Raji (cell line): ENCODE measurements around the gene NUP88.

Experiments
- POLR2A ChIP-seq: IDR thresholded peaks from 2 replicates; pipeline ENCODE4 v1.6.1; 2011; ENCODE audit warnings: low read depth, low read length, control low read depth; ENCODE audit not compliant: insufficient read depth

NUP88 gene

GRCh38 chr17:5419356-5419958 is at the start of gene NUP88:
Gene NUP88 (minus strand): TSS chr17:5419662. CDS start chr17:5419650, 12 bp downstream.
- peak; percentile 81 for TF ChIP-seq POLR2A

- TF ChIP-seq POLR2A, result no peak
Observed at GRCh38 chr17:5468075-5468473, 48.6 kb upstream of the NUP88 start.

GRCh38 chr17:5467416-5467815 is 48.0 kb upstream of the NUP88 start:
- TF ChIP-seq POLR2A, result no peak

- TF ChIP-seq POLR2A, result no peak
Observed at GRCh38 chr17:5466295-5466694, 46.8 kb upstream of the NUP88 start.

GRCh38 chr17:5464717-5465507 is 45.5 kb upstream of the NUP88 start:
- TF ChIP-seq POLR2A, result no peak

- TF ChIP-seq POLR2A, result no peak
Observed at GRCh38 chr17:5446786-5447185, 27.3 kb upstream of the NUP88 start.

- no peak for TF ChIP-seq POLR2A
Observed at GRCh38 chr17:5444209-5444608, 24.7 kb upstream of the NUP88 start.

GRCh38 chr17:5443728-5444127 is 24.3 kb upstream of the NUP88 start:
- TF ChIP-seq POLR2A, result no peak

GRCh38 chr17:5439446-5439764 is 19.9 kb upstream of the NUP88 start:
- no peak for TF ChIP-seq POLR2A

- peak; percentile 93 for TF ChIP-seq POLR2A
Observed at GRCh38 chr17:5438716-5439445, 19.4 kb upstream of the NUP88 start, which contains the start of gene C1QBP. Gene C1QBP (minus strand): TSS chr17:5439155. CDS start chr17:5439073, 82 bp downstream.

GRCh38 chr17:5437721-5438317 is 18.4 kb upstream of the NUP88 start:
- TF ChIP-seq POLR2A, result no peak

GRCh38 chr17:5434984-5435383 is 15.5 kb upstream of the NUP88 start:
- TF ChIP-seq POLR2A, result no peak

GRCh38 chr17:5431949-5432556 is 12.6 kb upstream of the NUP88 start:
- no peak for TF ChIP-seq POLR2A

- TF ChIP-seq POLR2A, result no peak
Observed at GRCh38 chr17:5430413-5430999, 11.0 kb upstream of the NUP88 start.
